Parathyroid adenoma (tissue), 2 donors: ENCODE measurements around the gene TOP1.

Source experiments
- H2AFZ ChIP-seq: fragments of 300-600 bp; sonication (generic); one replicate; pipeline ENCODE4 v1.7.0; 2017; ENCODE audit warnings: antibody characterized with exemption, mild to moderate bottlenecking
- H3K27ac ChIP-seq: fragments of 300-600 bp; sonication (generic); one replicate; pipeline ENCODE4 v1.7.0; 2017
- H3K27me3 ChIP-seq: fragments of 300-600 bp; sonication (generic); one replicate; pipeline ENCODE4 v1.7.0; 2017; ENCODE audit warnings: low read length; ENCODE audit not compliant: control insufficient read depth, insufficient read depth
- H3K36me3 ChIP-seq: fragments of 300-600 bp; sonication (generic); one replicate; pipeline ENCODE4 v1.7.0; 2017; ENCODE audit warnings: low read length; ENCODE audit not compliant: control insufficient read depth, insufficient read depth
- H3K4me1 ChIP-seq: fragments of 300-600 bp; sonication (generic); one replicate; pipeline ENCODE4 v1.7.0; 2017; ENCODE audit warnings: control low read depth
- H3K4me2 ChIP-seq: fragments of 300-600 bp; sonication (generic); one replicate; pipeline ENCODE4 v1.7.0; 2017; ENCODE audit warnings: low read length
- H3K4me3 ChIP-seq: fragments of 300-600 bp; sonication (generic); one replicate; pipeline ENCODE4 v1.7.0; 2017; ENCODE audit warnings: low read depth, low read length
- H3K79me2 ChIP-seq: fragments of 300-600 bp; sonication (generic); one replicate; pipeline ENCODE4 v1.7.0; 2017; ENCODE audit warnings: control low read depth
- H3K9ac ChIP-seq: fragments of 300-600 bp; sonication (generic); one replicate; pipeline ENCODE4 v1.7.0; 2017; ENCODE audit warnings: mild to moderate bottlenecking
- H3K9me3 ChIP-seq: fragments of 300-600 bp; sonication (generic); one replicate; pipeline ENCODE4 v1.7.0; 2017; ENCODE audit warnings: low read length; ENCODE audit not compliant: control insufficient read depth
- TF ChIP-seq, protein P1 (sequence below): fragments of 300-600 bp; sonication (generic); IDR thresholded peaks from one replicate; pipeline ENCODE4 v1.7.0; 2017; ENCODE audit warnings: antibody characterized with exemption, mild to moderate bottlenecking
- donor health status: primary hyperparathyroidism.

The TOP1 gene

DNA sequence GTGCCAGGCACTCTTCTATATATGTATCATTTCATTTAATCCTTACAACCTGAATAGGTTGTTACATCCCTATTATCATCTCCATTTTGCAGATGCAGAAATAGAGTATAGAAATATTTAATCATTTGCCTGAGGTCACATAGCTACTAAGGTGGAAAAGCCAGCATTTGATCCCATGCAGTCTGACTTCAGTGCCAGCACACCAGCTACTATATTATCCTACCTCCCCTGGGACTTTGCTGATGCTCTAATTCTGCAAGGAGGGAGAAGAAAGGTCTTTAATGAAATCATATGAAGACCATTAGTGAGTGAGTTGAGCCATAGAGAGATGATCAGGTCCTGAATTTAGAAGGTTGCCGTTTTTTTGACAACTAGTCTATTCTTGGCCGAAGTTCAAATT lies 53.7 kb downstream of the TOP1 start:
- H3K36me3 ChIP-seq = no peaks in the 10 kb centered on the region
- H3K9ac ChIP-seq = no peak overlapping the region
- H3K27ac ChIP-seq = no peak overlapping the region
- H3K4me1 ChIP-seq = peaks cover 15% of the 10 kb centered on the region
- no peak overlapping the region for H2AFZ ChIP-seq
- TF ChIP-seq, protein P1, sequence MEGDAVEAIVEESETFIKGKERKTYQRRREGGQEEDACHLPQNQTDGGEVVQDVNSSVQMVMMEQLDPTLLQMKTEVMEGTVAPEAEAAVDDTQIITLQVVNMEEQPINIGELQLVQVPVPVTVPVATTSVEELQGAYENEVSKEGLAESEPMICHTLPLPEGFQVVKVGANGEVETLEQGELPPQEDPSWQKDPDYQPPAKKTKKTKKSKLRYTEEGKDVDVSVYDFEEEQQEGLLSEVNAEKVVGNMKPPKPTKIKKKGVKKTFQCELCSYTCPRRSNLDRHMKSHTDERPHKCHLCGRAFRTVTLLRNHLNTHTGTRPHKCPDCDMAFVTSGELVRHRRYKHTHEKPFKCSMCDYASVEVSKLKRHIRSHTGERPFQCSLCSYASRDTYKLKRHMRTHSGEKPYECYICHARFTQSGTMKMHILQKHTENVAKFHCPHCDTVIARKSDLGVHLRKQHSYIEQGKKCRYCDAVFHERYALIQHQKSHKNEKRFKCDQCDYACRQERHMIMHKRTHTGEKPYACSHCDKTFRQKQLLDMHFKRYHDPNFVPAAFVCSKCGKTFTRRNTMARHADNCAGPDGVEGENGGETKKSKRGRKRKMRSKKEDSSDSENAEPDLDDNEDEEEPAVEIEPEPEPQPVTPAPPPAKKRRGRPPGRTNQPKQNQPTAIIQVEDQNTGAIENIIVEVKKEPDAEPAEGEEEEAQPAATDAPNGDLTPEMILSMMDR = no peak
- H3K79me2 ChIP-seq = peaks cover 2% of the 10 kb centered on the region
- H3K27me3 ChIP-seq = no peaks in the 10 kb centered on the region
- H3K4me3 ChIP-seq = no peak overlapping the region
- H3K4me2 ChIP-seq = no peak overlapping the region
- H3K9me3 ChIP-seq = no peaks in the 10 kb centered on the region

DNA sequence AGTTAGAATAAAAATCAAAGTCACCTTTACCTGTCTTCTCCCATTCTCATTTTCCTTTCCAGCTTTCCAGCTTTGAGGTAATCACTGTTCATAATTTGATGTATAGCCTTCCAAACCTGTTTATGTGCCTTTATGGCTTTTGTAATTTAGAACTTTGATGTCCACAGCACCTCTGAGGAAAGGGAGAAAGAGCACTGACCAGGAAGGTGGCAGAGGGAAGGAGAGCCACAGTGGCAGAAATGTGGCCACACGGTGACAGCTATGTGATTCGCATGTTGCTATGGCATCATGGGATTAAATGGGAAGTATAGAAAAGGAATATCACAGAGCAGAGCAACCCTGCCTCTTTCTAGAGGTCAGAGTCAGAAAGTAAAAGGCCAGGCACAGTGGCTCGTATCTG lies 57.0 kb downstream of the TOP1 start:
- H3K4me2 ChIP-seq = no peak overlapping the region
- peaks cover 9% of the 10 kb centered on the region for H3K4me1 ChIP-seq
- no peaks in the 10 kb centered on the region for H3K36me3 ChIP-seq
- TF ChIP-seq, protein P1 = no peak
- H3K4me3 ChIP-seq = no peak overlapping the region
- peaks cover 2% of the 10 kb centered on the region for H3K79me2 ChIP-seq
- H3K9me3 ChIP-seq = no peaks in the 10 kb centered on the region
- H3K9ac ChIP-seq = no peak overlapping the region
- no peak overlapping the region for H3K27ac ChIP-seq
- no peak overlapping the region for H2AFZ ChIP-seq
- H3K27me3 ChIP-seq = no peaks in the 10 kb centered on the region

DNA sequence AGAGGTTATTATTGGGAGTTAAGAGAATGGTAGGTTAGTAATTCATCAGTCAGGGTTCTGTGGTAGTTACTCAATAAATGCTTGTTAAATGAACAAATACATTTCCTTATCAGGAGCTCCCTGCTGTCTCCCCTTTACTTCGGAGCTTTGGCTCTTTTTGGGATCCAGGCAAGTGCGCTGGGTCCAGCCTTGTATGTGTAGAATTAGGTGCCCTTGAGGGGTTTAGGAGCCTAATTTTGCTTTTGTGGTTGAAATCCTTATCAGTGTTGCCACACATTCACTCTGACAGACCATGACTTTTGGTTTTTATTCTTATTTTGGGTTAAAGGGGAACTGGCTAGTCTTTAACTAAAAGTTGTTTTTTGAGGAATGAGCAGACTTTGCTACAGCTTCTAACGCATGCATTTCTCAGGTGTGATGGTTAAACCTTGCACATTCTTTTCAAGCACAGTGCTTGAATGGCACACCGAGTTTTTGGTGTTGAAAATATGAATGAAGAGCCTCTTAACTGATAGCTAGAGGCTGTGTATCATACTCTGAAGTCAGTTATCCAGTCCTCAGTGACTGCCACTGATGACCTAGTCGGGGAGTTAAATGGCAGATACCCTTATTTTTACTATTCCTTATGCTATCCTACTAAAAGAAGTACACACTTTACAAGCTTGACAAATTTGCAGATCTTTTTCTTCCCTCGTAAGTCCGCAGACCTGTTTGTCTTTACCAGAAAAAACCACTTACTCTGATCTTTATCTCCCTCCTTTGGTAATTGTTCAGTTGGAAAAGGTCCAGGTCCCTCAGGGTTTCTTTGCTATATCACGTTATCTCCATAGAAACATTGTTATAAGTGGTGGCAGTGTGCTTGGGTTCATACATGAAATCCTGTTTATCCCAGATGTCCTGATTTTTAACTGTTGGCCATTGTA lies 58.0 kb downstream of the TOP1 start:
- TF ChIP-seq, protein P1 = no peak
- Histone ChIP-seq H2AFZ (no peak overlapping the region), H3K4me1 (peaks cover 9% of the 10 kb centered on the region), H3K79me2 (peaks cover 2% of the 10 kb centered on the region), H3K36me3 (no peaks in the 10 kb centered on the region), H3K9ac (no peak overlapping the region), H3K4me2 (peak overlapping the region; percentile 17), H3K27me3 (no peaks in the 10 kb centered on the region), H3K9me3 (no peaks in the 10 kb centered on the region), H3K4me3 (no peak overlapping the region), H3K27ac (no peak overlapping the region)

DNA sequence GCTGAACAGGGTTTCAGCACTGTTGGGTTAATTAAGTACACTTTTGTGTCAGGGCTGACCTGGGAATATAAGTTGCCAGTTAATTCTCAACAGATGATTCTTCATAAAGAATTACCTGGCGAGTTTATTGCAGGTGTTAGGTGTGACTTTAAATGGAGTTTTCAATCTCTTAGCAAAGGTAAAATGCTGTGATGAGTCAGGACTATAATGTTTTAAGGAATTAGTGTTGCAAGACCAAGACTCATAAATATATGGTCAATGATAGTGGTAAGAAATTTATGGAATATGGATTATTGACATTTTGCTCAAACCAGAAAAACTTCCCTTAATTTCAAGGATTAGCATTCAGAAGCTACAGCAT lies 58.7 kb downstream of the TOP1 start:
- peaks cover 9% of the 10 kb centered on the region for H3K4me1 ChIP-seq
- H3K27ac ChIP-seq = no peak overlapping the region
- H3K27me3 ChIP-seq = no peaks in the 10 kb centered on the region
- no peak overlapping the region for H3K4me3 ChIP-seq
- peaks cover 2% of the 10 kb centered on the region for H3K79me2 ChIP-seq
- no peaks in the 10 kb centered on the region for H3K36me3 ChIP-seq
- H2AFZ ChIP-seq = no peak overlapping the region
- TF ChIP-seq, protein P1 = no peak
- no peak overlapping the region for H3K9ac ChIP-seq
- no peak overlapping the region for H3K4me2 ChIP-seq
- no peaks in the 10 kb centered on the region for H3K9me3 ChIP-seq

DNA sequence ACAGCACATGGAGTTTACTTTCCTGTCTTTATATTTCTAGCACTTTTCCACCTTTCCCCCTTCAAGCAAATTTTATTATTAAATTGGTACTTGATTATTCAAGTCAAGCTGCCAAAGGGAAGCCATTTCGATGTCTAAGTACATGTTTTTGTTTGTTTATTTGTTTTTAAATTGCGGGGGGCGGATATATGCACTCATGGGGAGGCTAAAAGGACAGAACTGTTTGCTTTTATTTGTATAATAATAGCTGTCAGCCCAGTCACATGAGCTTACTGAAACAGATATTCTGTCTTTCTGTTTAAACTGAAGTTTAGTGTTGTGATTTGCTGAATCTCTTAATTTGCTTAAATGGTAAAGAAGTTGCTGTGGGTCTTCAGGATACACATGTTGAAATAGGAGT lies 59.2 kb downstream of the TOP1 start:
- no peak overlapping the region for H2AFZ ChIP-seq
- no peak overlapping the region for H3K27ac ChIP-seq
- no peak overlapping the region for H3K4me2 ChIP-seq
- TF ChIP-seq, protein P1 = no peak
- H3K4me1 ChIP-seq = peaks cover 9% of the 10 kb centered on the region
- H3K36me3 ChIP-seq = no peaks in the 10 kb centered on the region
- H3K9me3 ChIP-seq = no peaks in the 10 kb centered on the region
- H3K4me3 ChIP-seq = no peak overlapping the region
- H3K27me3 ChIP-seq = no peaks in the 10 kb centered on the region
- H3K79me2 ChIP-seq = peaks cover 2% of the 10 kb centered on the region
- no peak overlapping the region for H3K9ac ChIP-seq
